Measurements from ENCODE around the gene NPSR1. TPM values are rescaled to one million over a fixed set of nuclear protein-coding genes. Genes with fewer than 3 reads are reported as not detected.

The NPSR1 gene
- total and polyA plus RNA-seq, 2 donors: 0.05 to 0.23 TPM

GRCh38 chr7:34696415-34696814, 38.4 kb downstream of the NPSR1 start:
- no peak overlapping the region for H3K4me3 ChIP-seq (ENCODE audit: low read length in 2 of 2)
- no peak for DNase-seq (ENCODE audit: low read depth in 6 of 9, low spot score in 9 of 9)
- H3K27ac ChIP-seq (ENCODE audit: low read depth in 1 of 2, low read length in 1 of 2): no peak overlapping the region
- H3K4me1 ChIP-seq (ENCODE audit: control insufficient read depth in 2 of 2, insufficient read depth in 2 of 2, low read length in 2 of 2): no peaks in the 10 kb centered on the region
- WGBS: 100% methylated on average over 1 of the region's 1 CpG
- no peaks in the 10 kb centered on the region for H3K9me3 ChIP-seq (ENCODE audit: control insufficient read depth in 2 of 2, insufficient read depth in 1 of 2, low read length in 1 of 2)
- no peaks in the 10 kb centered on the region for H3K27me3 ChIP-seq (ENCODE audit: control insufficient read depth in 2 of 2, insufficient read depth in 1 of 2, low read length in 1 of 2)
- H3K36me3 ChIP-seq (ENCODE audit: control insufficient read depth in 2 of 2, insufficient read depth in 2 of 2, low read length in 1 of 2): no peaks in the 10 kb centered on the region

- Histone ChIP-seq H3K36me3 (ENCODE audit: control insufficient read depth in 2 of 2, insufficient read depth in 2 of 2, low read length in 1 of 2) (no peaks in the 10 kb centered on the region), H3K4me3 (ENCODE audit: low read length in 2 of 2) (no peak overlapping the region), H3K27me3 (ENCODE audit: control insufficient read depth in 2 of 2, insufficient read depth in 1 of 2, low read length in 1 of 2) (no peaks in the 10 kb centered on the region), H3K4me1 (ENCODE audit: control insufficient read depth in 2 of 2, insufficient read depth in 2 of 2, low read length in 2 of 2) (no peaks in the 10 kb centered on the region), H3K27ac (ENCODE audit: low read depth in 1 of 2, low read length in 1 of 2) (no peak overlapping the region), H3K9me3 (ENCODE audit: control insufficient read depth in 2 of 2, insufficient read depth in 1 of 2, low read length in 1 of 2) (no peaks in the 10 kb centered on the region)
- DNase-seq (ENCODE audit: low read depth in 6 of 9, low spot score in 9 of 9): no peak
- 49% methylated on average over 2 of the region's 2 CpGs for WGBS
Observed at GRCh38 chr7:34709771-34710170, 51.8 kb downstream of the NPSR1 start.

DNA sequence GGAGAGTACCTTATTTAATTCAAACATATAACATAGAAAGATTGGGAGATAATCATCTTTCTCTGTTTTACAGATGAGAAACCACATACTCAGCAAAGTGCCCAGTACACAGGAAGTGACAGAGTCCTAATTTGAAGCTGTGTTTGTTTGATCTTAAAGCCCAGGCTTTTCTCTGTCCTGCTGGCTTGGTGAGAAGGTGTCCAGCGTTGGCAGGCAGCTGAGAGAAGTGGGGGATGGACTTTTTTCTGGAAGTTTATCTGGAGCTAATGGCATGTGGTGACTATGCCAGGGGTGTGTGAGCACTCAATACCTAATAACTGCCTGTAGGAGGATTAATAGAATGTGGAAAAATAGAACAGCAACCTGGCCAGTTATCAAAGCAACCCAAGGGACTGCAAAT, 60.8 kb downstream of the NPSR1 start:
- Histone ChIP-seq H3K27me3 (ENCODE audit: control insufficient read depth in 2 of 2, insufficient read depth in 1 of 2, low read length in 1 of 2) (no peaks in the 10 kb centered on the region), H3K4me3 (ENCODE audit: low read length in 2 of 2) (no peak overlapping the region), H3K27ac (ENCODE audit: low read depth in 1 of 2, low read length in 1 of 2) (no peak overlapping the region), H3K36me3 (ENCODE audit: control insufficient read depth in 2 of 2, insufficient read depth in 2 of 2, low read length in 1 of 2) (no peaks in the 10 kb centered on the region), H3K4me1 (ENCODE audit: control insufficient read depth in 2 of 2, insufficient read depth in 2 of 2, low read length in 2 of 2) (no peaks in the 10 kb centered on the region), H3K9me3 (ENCODE audit: control insufficient read depth in 2 of 2, insufficient read depth in 1 of 2, low read length in 1 of 2) (no peaks in the 10 kb centered on the region)
- no peak for DNase-seq (ENCODE audit: low read depth in 6 of 9, low spot score in 9 of 9)
- WGBS: 4% methylated on average over 1 of the region's 1 CpG

DNA sequence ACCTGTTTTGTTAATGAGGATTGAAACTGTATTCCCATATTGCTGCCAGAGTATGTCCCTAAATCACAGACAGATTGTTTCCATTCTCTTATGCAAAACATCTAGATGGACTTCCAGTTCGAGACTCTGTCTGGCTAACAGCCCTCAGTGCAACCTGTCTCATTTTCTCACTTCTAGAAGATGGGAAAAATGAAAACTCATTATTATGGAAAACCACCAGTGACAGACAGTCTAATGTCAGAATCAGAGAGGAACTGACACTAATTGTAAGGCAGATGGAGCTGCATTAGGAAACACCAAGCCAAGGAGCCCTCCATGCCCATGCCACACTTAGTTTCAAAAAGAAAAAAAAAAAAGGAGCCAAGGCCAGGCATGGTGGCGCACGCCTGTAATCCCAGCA, 61.6 kb downstream of the NPSR1 start:
- no peaks in the 10 kb centered on the region for H3K9me3 ChIP-seq (ENCODE audit: control insufficient read depth in 2 of 2, insufficient read depth in 1 of 2, low read length in 1 of 2)
- no peak overlapping the region for H3K4me3 ChIP-seq (ENCODE audit: low read length in 2 of 2)
- no peaks in the 10 kb centered on the region for H3K4me1 ChIP-seq (ENCODE audit: control insufficient read depth in 2 of 2, insufficient read depth in 2 of 2, low read length in 2 of 2)
- H3K36me3 ChIP-seq (ENCODE audit: control insufficient read depth in 2 of 2, insufficient read depth in 2 of 2, low read length in 1 of 2): no peaks in the 10 kb centered on the region
- DNase-seq (ENCODE audit: low read depth in 6 of 9, low spot score in 9 of 9): no peak
- 90% methylated on average over 3 of the region's 3 CpGs for WGBS
- H3K27me3 ChIP-seq (ENCODE audit: control insufficient read depth in 2 of 2, insufficient read depth in 1 of 2, low read length in 1 of 2): no peaks in the 10 kb centered on the region
- H3K27ac ChIP-seq (ENCODE audit: low read depth in 1 of 2, low read length in 1 of 2): no peak overlapping the region

DNA sequence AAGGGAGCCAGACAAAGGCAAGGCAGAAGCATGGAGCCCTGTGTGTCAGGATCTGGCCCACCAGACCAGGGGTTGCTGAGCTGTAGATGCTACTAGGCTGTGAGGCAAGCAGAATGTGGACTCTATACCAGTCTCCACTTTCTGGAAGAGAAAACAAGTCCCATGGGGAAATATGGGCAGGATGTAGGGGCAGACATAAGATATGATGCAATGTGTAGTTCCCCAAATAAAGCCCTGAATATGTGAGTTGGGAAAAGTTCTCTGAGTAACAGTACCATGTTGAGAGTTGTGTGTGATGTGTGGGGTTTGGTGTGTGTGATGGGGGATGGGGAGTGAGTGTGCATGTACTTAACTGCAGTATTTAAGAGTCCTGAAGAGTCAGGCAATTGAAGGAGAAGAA, 62.3 kb downstream of the NPSR1 start:
- no peaks in the 10 kb centered on the region for H3K27me3 ChIP-seq (ENCODE audit: control insufficient read depth in 2 of 2, insufficient read depth in 1 of 2, low read length in 1 of 2)
- no peaks in the 10 kb centered on the region for H3K4me1 ChIP-seq (ENCODE audit: control insufficient read depth in 2 of 2, insufficient read depth in 2 of 2, low read length in 2 of 2)
- no peaks in the 10 kb centered on the region for H3K9me3 ChIP-seq (ENCODE audit: control insufficient read depth in 2 of 2, insufficient read depth in 1 of 2, low read length in 1 of 2)

DNA sequence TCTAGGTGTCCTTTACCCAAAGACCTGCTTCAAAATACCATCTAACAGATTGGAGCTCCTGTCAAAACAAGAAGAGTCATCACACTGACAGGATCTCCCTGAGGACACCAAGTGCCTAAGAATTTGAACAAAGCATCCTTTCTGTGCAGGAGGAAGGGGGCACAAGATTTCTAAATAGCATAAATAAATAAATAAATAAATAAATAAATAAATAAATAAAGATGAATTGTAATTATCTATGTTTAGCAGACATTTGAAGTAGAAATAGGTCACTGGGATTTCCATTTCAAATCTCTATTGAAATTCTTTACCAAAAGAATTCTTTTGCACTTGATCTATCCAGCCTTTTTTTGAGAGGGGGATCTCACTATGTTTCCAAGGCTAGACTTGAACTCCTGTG, 65.3 kb downstream of the NPSR1 start:
- H3K4me3 ChIP-seq (ENCODE audit: low read length in 2 of 2): no peak overlapping the region
- H3K36me3 ChIP-seq (ENCODE audit: control insufficient read depth in 2 of 2, insufficient read depth in 2 of 2, low read length in 1 of 2): no peaks in the 10 kb centered on the region
- DNase-seq (ENCODE audit: low read depth in 6 of 9, low spot score in 9 of 9): no peak
- no peaks in the 10 kb centered on the region for H3K4me1 ChIP-seq (ENCODE audit: control insufficient read depth in 2 of 2, insufficient read depth in 2 of 2, low read length in 2 of 2)
- no peaks in the 10 kb centered on the region for H3K27me3 ChIP-seq (ENCODE audit: control insufficient read depth in 2 of 2, insufficient read depth in 1 of 2, low read length in 1 of 2)
- H3K9me3 ChIP-seq (ENCODE audit: control insufficient read depth in 2 of 2, insufficient read depth in 1 of 2, low read length in 1 of 2): no peaks in the 10 kb centered on the region
- no peak overlapping the region for H3K27ac ChIP-seq (ENCODE audit: low read depth in 1 of 2, low read length in 1 of 2)

More for the DNA sequence above, 62.3 kb downstream of the NPSR1 start:
- no peaks in the 10 kb centered on the region for H3K36me3 ChIP-seq (ENCODE audit: control insufficient read depth in 2 of 2, insufficient read depth in 2 of 2, low read length in 1 of 2)
- H3K27ac ChIP-seq (ENCODE audit: low read depth in 1 of 2, low read length in 1 of 2): no peak overlapping the region
- H3K4me3 ChIP-seq (ENCODE audit: low read length in 2 of 2): no peak overlapping the region
- DNase-seq (ENCODE audit: low read depth in 6 of 9, low spot score in 9 of 9): no peak

DNA sequence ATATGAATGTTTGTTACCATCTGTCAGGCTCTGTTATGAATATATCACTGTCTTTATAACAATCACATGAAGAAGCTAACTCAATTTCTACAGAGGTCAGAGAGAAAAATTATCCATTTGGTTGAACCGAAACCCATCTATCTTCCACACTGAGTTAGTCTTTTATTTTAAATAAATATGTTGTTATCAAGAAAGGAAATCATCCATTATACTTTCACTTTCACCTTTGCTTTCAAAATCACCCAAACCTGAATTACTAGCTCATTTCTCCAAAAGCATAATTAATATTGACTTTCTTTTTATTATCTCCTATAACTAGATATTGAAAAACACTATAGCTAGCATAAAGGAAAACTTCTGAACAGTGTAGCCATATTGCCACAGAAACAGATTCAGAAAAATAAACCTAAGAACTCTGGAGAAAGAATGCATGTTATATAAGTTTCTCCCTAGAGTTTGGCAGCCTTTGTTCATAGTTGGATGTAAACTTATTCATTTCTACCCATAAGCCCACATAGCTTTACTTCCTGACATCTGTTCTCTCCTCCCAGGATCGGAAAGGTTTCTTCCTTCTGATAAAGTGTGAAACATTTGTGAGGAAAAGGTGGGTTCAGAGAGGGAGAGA, 66.0 kb downstream of the NPSR1 start:
- no peaks in the 10 kb centered on the region for H3K9me3 ChIP-seq (ENCODE audit: control insufficient read depth in 2 of 2, insufficient read depth in 1 of 2, low read length in 1 of 2)
- H3K4me1 ChIP-seq (ENCODE audit: control insufficient read depth in 2 of 2, insufficient read depth in 2 of 2, low read length in 2 of 2): no peaks in the 10 kb centered on the region
- no peak overlapping the region for H3K4me3 ChIP-seq (ENCODE audit: low read length in 2 of 2)
- H3K36me3 ChIP-seq (ENCODE audit: control insufficient read depth in 2 of 2, insufficient read depth in 2 of 2, low read length in 1 of 2): no peaks in the 10 kb centered on the region
- no peaks in the 10 kb centered on the region for H3K27me3 ChIP-seq (ENCODE audit: control insufficient read depth in 2 of 2, insufficient read depth in 1 of 2, low read length in 1 of 2)
- H3K27ac ChIP-seq (ENCODE audit: low read depth in 1 of 2, low read length in 1 of 2): no peak overlapping the region
- no peak for DNase-seq (ENCODE audit: low read depth in 6 of 9, low spot score in 9 of 9)
- 60% methylated on average over 2 of the region's 2 CpGs for WGBS

DNA sequence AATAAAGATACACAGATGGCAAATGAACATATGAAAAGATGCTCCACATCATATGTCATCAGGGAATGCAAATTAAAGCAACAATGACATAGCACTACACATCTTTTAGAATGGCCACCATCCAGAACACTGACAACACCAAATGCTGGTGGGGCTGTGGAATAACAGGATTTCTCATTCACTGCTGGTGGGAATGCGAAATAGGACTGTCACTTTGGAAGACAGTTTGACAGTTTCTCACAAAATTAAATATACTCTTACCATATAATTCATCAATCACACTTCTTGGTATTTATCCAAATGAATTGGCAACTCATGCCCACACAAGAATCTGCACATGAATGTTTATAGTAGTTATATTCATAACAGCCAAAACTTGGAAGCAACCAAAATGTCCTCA, 68.2 kb downstream of the NPSR1 start:
- 96% methylated on average over 1 of the region's 1 CpG for WGBS
- no peaks in the 10 kb centered on the region for H3K27me3 ChIP-seq (ENCODE audit: control insufficient read depth in 2 of 2, insufficient read depth in 1 of 2, low read length in 1 of 2)
- DNase-seq (ENCODE audit: low read depth in 6 of 9, low spot score in 9 of 9): no peak
- no peak overlapping the region for H3K27ac ChIP-seq (ENCODE audit: low read depth in 1 of 2, low read length in 1 of 2)
- H3K36me3 ChIP-seq (ENCODE audit: control insufficient read depth in 2 of 2, insufficient read depth in 2 of 2, low read length in 1 of 2): no peaks in the 10 kb centered on the region
- H3K4me1 ChIP-seq (ENCODE audit: control insufficient read depth in 2 of 2, insufficient read depth in 2 of 2, low read length in 2 of 2): no peaks in the 10 kb centered on the region
- no peak overlapping the region for H3K4me3 ChIP-seq (ENCODE audit: low read length in 2 of 2)
- no peaks in the 10 kb centered on the region for H3K9me3 ChIP-seq (ENCODE audit: control insufficient read depth in 2 of 2, insufficient read depth in 1 of 2, low read length in 1 of 2)

DNA sequence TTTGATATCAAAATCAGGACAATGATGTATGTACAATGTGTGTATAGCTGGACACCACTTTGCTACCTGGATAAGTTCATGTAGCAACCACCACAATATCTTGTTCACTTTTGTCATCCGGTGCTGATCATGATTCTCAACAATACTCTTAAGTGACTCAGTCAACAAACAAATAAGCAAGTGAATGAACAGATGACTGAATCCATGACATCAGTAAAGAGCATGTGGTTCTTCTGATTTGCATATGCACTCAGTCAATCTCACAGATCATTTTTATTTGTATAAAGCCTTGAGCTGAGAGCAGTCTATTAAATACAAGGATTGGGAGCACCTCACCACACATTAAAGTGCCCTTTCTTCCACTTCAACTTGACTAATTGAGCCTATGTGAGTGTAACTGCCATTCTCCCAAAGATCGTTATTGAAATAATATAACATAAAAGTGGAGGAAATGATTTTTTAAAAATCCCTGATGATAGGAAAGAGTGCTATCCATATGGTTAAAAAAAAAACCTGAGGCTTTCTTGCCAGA, 69.5 kb downstream of the NPSR1 start:
- H3K27me3 ChIP-seq (ENCODE audit: control insufficient read depth in 2 of 2, insufficient read depth in 1 of 2, low read length in 1 of 2): no peaks in the 10 kb centered on the region
- DNase-seq (ENCODE audit: low read depth in 6 of 9, low spot score in 9 of 9): no peak
- no peaks in the 10 kb centered on the region for H3K4me1 ChIP-seq (ENCODE audit: control insufficient read depth in 2 of 2, insufficient read depth in 2 of 2, low read length in 2 of 2)
- no peak overlapping the region for H3K27ac ChIP-seq (ENCODE audit: low read depth in 1 of 2, low read length in 1 of 2)
- H3K36me3 ChIP-seq (ENCODE audit: control insufficient read depth in 2 of 2, insufficient read depth in 2 of 2, low read length in 1 of 2): no peaks in the 10 kb centered on the region
- no peak overlapping the region for H3K4me3 ChIP-seq (ENCODE audit: low read length in 2 of 2)
- WGBS: 95% methylated on average over 2 of the region's 2 CpGs
- no peaks in the 10 kb centered on the region for H3K9me3 ChIP-seq (ENCODE audit: control insufficient read depth in 2 of 2, insufficient read depth in 1 of 2, low read length in 1 of 2)

Measured in thymus (tissue), 11 donors.